ENCODE data around the gene RPS21. TPM values are rescaled to one million over a fixed set of nuclear protein-coding genes. Genes with fewer than 3 reads are reported as not detected.

RPS21 gene
- total and polyA plus RNA-seq, 2 of the 13 experiments (the other 11 are each of a cell fraction or from before 2014, with no cell fraction given) = 2,647 to 11,063 TPM

DNA sequence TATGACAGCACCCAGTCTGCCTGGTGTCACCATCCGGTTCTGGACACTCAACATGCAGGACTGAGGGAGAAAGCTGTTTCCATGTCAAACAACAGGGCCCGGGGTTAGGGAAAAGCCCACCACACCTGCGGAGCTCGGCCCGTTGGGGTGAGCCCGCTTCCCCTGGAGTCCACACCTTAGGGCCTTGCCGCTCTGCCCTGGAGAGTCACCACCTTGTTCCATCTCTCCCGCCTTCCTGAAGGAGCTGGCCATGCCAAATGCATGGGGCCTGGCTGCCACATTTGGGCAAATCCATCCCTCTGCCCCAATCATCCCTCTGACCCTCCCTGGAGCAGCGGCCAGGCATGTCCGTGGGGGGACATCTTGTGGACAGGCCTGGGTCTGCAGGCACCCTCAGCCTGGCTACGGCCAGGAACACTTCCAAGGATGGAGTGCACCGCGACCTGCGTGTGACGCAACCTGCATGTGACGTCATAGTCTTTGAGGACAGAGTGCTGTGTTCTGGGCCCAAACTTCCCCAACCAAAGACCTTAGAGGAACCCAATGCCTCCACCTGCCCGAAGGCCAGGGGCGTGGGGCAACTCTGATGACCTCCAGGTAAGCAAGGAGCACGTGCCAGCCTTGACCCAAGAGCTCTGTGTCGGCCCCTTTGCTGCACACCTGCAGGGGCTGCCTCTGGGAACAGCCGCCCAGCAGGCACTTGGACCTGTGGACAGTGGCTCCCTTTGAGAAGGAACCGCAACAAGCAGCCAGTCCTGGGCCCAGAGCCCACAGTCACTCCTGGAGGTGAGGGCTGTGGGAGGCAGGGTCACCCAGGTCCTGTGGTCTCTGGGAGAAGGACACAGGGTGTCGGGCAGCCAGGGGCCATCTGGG is 18.4 kb downstream of the RPS21 start (continued):
- TF ChIP-seq, protein P1, sequence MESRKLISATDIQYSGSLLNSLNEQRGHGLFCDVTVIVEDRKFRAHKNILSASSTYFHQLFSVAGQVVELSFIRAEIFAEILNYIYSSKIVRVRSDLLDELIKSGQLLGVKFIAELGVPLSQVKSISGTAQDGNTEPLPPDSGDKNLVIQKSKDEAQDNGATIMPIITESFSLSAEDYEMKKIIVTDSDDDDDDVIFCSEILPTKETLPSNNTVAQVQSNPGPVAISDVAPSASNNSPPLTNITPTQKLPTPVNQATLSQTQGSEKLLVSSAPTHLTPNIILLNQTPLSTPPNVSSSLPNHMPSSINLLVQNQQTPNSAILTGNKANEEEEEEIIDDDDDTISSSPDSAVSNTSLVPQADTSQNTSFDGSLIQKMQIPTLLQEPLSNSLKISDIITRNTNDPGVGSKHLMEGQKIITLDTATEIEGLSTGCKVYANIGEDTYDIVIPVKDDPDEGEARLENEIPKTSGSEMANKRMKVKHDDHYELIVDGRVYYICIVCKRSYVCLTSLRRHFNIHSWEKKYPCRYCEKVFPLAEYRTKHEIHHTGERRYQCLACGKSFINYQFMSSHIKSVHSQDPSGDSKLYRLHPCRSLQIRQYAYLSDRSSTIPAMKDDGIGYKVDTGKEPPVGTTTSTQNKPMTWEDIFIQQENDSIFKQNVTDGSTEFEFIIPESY (CRISPR knock-in tag; IDR thresholded peaks at IDR 0.05) = peak; percentile 99
- TF ChIP-seq, protein P2, sequence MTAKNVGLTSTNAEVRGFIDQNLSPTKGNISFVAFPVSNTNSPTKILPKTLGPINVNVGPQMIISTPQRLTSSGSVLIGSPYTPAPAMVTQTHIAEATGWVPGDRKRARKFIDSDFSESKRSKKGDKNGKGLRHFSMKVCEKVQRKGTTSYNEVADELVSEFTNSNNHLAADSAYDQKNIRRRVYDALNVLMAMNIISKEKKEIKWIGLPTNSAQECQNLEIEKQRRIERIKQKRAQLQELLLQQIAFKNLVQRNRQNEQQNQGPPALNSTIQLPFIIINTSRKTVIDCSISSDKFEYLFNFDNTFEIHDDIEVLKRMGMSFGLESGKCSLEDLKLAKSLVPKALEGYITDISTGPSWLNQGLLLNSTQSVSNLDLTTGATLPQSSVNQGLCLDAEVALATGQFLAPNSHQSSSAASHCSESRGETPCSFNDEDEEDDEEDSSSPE (CRISPR knock-in tag; IDR thresholded peaks at IDR 0.05) = peak; percentile 33; the same call in 1 of the 2 replicates
- no peak; the same call in 1 of the 2 replicates for TF ChIP-seq ZNF572 (CRISPR knock-in tag; IDR thresholded peaks at IDR 0.05)
- TF ChIP-seq RFX5 (IDR thresholded peaks at IDR 0.05; ENCODE audit: low read depth, low read length) = no peak
- no peak for TF ChIP-seq EHMT2 (IDR thresholded peaks at IDR 0.05; ENCODE audit: borderline replicate concordance, low read depth, low read length)
- TF ChIP-seq, protein P3, sequence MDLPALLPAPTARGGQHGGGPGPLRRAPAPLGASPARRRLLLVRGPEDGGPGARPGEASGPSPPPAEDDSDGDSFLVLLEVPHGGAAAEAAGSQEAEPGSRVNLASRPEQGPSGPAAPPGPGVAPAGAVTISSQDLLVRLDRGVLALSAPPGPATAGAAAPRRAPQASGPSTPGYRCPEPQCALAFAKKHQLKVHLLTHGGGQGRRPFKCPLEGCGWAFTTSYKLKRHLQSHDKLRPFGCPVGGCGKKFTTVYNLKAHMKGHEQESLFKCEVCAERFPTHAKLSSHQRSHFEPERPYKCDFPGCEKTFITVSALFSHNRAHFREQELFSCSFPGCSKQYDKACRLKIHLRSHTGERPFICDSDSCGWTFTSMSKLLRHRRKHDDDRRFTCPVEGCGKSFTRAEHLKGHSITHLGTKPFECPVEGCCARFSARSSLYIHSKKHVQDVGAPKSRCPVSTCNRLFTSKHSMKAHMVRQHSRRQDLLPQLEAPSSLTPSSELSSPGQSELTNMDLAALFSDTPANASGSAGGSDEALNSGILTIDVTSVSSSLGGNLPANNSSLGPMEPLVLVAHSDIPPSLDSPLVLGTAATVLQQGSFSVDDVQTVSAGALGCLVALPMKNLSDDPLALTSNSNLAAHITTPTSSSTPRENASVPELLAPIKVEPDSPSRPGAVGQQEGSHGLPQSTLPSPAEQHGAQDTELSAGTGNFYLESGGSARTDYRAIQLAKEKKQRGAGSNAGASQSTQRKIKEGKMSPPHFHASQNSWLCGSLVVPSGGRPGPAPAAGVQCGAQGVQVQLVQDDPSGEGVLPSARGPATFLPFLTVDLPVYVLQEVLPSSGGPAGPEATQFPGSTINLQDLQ (CRISPR knock-in tag; IDR thresholded peaks at IDR 0.05) = no peak; the same call in 1 of the 2 replicates
- TF ChIP-seq, protein P4, sequence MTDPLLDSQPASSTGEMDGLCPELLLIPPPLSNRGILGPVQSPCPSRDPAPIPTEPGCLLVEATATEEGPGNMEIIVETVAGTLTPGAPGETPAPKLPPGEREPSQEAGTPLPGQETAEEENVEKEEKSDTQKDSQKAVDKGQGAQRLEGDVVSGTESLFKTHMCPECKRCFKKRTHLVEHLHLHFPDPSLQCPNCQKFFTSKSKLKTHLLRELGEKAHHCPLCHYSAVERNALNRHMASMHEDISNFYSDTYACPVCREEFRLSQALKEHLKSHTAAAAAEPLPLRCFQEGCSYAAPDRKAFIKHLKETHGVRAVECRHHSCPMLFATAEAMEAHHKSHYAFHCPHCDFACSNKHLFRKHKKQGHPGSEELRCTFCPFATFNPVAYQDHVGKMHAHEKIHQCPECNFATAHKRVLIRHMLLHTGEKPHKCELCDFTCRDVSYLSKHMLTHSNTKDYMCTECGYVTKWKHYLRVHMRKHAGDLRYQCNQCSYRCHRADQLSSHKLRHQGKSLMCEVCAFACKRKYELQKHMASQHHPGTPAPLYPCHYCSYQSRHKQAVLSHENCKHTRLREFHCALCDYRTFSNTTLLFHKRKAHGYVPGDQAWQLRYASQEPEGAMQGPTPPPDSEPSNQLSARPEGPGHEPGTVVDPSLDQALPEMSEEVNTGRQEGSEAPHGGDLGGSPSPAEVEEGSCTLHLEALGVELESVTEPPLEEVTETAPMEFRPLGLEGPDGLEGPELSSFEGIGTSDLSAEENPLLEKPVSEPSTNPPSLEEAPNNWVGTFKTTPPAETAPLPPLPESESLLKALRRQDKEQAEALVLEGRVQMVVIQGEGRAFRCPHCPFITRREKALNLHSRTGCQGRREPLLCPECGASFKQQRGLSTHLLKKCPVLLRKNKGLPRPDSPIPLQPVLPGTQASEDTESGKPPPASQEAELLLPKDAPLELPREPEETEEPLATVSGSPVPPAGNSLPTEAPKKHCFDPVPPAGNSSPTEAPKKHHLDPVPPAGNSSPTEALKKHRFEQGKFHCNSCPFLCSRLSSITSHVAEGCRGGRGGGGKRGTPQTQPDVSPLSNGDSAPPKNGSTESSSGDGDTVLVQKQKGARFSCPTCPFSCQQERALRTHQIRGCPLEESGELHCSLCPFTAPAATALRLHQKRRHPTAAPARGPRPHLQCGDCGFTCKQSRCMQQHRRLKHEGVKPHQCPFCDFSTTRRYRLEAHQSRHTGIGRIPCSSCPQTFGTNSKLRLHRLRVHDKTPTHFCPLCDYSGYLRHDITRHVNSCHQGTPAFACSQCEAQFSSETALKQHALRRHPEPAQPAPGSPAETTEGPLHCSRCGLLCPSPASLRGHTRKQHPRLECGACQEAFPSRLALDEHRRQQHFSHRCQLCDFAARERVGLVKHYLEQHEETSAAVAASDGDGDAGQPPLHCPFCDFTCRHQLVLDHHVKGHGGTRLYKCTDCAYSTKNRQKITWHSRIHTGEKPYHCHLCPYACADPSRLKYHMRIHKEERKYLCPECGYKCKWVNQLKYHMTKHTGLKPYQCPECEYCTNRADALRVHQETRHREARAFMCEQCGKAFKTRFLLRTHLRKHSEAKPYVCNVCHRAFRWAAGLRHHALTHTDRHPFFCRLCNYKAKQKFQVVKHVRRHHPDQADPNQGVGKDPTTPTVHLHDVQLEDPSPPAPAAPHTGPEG (CRISPR knock-in tag; IDR thresholded peaks at IDR 0.05) = no peak; the same call in 1 of the 2 replicates
- TF ChIP-seq ZNF629 (CRISPR knock-in tag; conservative IDR thresholded peaks at IDR 0.05) = no peak
- TF ChIP-seq ONECUT2 (CRISPR knock-in tag; IDR thresholded peaks at IDR 0.05) = no peak
- 0 out of 4 replicates have a peak, but pooled peaks of 1 of the 2 experiments have one; percentile 28 for TF ChIP-seq KLF16 (CRISPR knock-in tag; IDR thresholded peaks at IDR 0.05)
- TF ChIP-seq ZNF547 (CRISPR knock-in tag; IDR thresholded peaks at IDR 0.05) = peak; percentile 75; the same call in 1 of the 2 replicates
- TF ChIP-seq ZSCAN29 (CRISPR knock-in tag; conservative IDR thresholded peaks at IDR 0.05) = no peak
- TF ChIP-seq ZNF432 (CRISPR knock-in tag; IDR thresholded peaks at IDR 0.05; ENCODE audit: borderline replicate concordance) = no peak
- TF ChIP-seq HHEX (CRISPR knock-in tag; IDR thresholded peaks at IDR 0.05) = no peak
- TF ChIP-seq HNRNPL (IDR thresholded peaks at IDR 0.05; ENCODE audit: low read depth, low read length) = peak; percentile 61

Measured in HepG2 (cell line).